GM18520 (cell line): ENCODE data around the gene FAM20C.

Experiments
- ATAC-seq: cut with Tn5 transposase; IDR thresholded peaks from one replicate; pipeline ENCODE4 v1.9.1; 2021; ENCODE audit not compliant: unreplicated experiment

Gene FAM20C

GRCh38 chr7:300546-301290, 108.3 kb downstream of the FAM20C start:
- no peak for ATAC-seq

- no peak for ATAC-seq
Measured at GRCh38 chr7:301291-302053, 109.1 kb downstream of the FAM20C start.

GRCh38 chr7:302054-302992, 110.0 kb downstream of the FAM20C start:
- no peak for ATAC-seq

GRCh38 chr7:303425-303824, 111.1 kb downstream of the FAM20C start:
- no peak for ATAC-seq

GRCh38 chr7:303884-304573, 111.7 kb downstream of the FAM20C start:
- no peak for ATAC-seq

- ATAC-seq = no peak
Measured at GRCh38 chr7:304574-305409, 112.4 kb downstream of the FAM20C start.

GRCh38 chr7:305410-306151, 113.2 kb downstream of the FAM20C start:
- ATAC-seq = no peak

- ATAC-seq = no peak
Measured at GRCh38 chr7:307970-308369, 115.6 kb downstream of the FAM20C start.

- no peak for ATAC-seq
Measured at GRCh38 chr7:309586-310228, 117.3 kb downstream of the FAM20C start.
